Aortic smooth muscle cell (primary cell): ENCODE results near the gene DENND10. TPM values are rescaled to one million over a fixed set of nuclear protein-coding genes. Genes with fewer than 3 reads are reported as not detected.

ENCODE experiments used
- total RNA-seq: library from RNA; depleted of rRNA; stranded (reverse); fragments of >200 nt; gene quantifications from 2 replicates; pipeline ENCODE4 v1.2.3, GENCODE V29; 2014

The DENND10 gene
- total RNA-seq = 59.8 and 63.4 TPM in 2 replicates

GRCh38 chr10:119103903-119104653, at the start of gene DENND10:
Gene DENND10 (plus strand): TSS chr10:119104113. CDS start chr10:119104143, 30 bp downstream.

DNA sequence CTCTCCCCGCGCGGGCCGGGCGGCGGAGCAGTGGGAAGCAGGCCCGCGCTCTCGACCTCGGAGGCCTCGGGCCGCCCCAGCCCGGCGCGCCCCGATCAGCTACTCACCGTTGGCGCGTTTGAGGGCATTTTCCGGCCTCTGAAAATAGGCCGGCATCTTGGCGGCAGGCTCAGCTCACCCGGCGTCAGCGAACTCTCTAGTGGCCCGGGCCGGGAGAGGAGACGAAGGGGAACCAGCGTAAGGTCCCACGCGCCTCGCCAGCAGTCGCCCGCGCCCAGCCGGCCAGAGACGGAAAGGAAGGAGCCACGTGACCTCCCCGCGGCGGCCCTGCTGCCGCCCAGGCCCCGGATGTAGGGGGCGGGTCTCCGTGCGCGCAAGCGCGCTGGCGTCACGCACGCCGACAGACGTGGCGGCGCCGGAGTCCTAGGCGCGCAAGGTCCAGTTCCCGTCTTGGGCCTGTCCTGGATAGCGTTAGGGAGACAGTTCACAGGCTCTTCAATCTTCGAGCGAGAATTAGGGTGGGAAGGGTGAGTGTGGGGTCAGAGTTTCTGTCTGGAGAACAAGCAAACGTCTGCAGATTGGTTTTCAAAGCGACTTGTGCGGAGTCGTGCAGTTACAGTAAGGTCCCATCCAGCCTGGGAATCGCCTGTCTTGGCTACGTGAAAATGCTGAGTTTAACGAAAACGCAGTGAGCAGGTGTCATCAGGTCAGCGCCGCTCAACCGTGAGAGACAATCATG, 23.2 kb upstream of the DENND10 start, which contains the start of gene EIF3A:
Gene EIF3A, minus strand, starts transcription at position 297 of the 739 bp plus-strand sequence. Its CDS starts 141 bp downstream, at position 156.

DNA sequence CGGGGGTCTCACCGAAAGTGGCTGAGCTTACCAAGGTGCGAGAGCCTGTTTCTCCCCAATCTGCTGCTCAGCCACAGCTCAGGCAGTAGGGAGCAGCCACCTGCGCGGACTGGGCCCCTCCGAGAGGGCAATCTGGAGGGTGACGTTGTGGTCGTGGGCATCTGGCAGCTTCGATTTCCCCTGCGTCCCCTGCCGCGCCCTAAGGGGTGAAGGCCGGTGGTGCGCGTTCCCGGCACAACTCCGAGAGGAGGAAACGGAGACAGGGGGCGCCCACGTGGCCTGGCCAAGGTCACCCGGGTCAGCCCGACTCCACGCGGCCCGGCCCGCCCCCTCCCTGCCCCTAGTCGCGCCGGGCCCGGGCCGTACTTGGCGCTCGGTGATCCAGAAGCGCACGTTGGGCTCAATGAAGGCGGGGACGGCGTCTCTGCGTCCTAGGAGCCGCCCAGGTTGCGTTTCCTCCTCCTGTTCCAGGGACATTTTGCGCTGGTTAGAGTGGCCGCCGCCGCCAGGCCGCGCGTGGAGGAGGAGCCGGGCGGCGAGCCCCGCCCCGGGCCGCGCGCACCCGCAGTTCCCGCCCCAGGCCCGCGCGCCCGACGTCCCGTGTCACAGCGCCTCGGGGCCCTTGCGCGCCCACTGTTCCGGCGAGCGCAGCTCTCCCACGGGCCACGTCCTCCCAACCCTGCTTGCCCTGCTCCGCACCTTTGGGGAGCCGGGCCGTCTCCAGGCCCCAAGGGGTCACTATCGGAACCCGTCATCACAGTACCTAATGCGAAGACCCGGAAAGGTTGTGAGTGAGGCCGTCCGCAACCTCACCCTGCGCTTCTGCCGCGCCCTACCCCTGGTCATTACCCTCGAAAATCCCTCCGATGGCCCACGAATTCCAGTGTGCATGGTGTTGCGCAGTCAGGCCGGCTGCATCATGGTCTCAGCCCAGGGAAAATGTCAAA, 61.5 kb downstream of the DENND10 start, which contains the start of gene SFXN4:
Gene SFXN4, minus strand, starts transcription at position 544 of the 947 bp plus-strand sequence. Its CDS starts 67 bp downstream, at position 477.

DNA sequence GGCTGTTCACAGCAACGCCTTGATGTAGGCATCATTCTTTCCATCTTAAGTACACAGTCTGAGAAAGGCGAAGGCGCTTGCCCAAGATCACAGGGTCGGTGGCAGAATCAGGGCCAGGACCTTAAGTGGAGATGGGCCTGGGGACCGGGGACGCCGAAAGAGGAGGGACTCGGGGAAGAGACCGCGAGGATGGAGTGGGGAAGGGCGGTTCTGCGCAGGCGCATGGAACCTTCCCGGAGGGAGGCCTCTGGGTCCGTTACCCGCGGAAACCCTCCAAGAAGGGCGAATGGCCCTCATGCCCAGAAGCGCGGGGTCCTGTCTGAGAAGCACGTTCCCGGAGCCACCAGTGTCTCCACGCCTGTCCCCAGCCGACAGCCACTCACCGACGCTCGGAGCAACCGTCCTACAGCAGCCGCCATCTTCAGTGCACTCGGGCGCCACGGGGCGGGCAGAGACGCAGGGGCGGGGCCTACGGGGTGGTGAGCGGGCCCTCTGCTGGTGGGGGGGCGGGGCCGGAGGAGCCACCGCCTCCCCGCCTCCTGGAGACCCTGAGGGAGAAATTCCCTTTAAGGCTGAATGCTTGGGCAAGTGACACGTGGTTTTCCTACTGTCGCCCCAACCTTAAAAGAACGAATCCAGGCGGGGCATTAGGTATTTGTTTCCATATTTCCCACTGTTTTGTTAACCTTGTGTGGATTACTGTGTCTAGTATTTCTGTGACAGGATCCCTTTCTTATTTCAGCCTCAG, 74.6 kb downstream of the DENND10 start, which contains the start of gene PRDX3:
Gene PRDX3, minus strand, starts transcription at position 441 of the 748 bp plus-strand sequence. Its CDS starts 22 bp downstream, at position 419.

Other genes starting within 250 kb of the DENND10 start
- gene NANOS1, start 74.4 kb upstream of the DENND10 start, total RNA-seq = 1.1 and 1.2 TPM in 2 replicates
- 135 and 140 TPM in 2 replicates for gene EIF3A, start 23.3 kb upstream of the DENND10 start, total RNA-seq
- 6.6 and 9.8 TPM in 2 replicates for gene SFXN4, start 61.6 kb downstream of the DENND10 start, total RNA-seq
- 124 and 147 TPM in 2 replicates for gene PRDX3, start 74.7 kb downstream of the DENND10 start, total RNA-seq
- 47.0 and 66.5 TPM in 2 replicates for gene GRK5, start 103.5 kb downstream of the DENND10 start, total RNA-seq